A673 (cell line): Measurements from ENCODE around the gene RBFOX2. TPM values are rescaled to one million over a fixed set of nuclear protein-coding genes. Genes with fewer than 3 reads are reported as not detected.
A peak's percentile ranks its signal among the peaks of the same experiment; 100 is the strongest.

Source experiments
- BruUV-seq: library from RNA; stranded (reverse); fragments of 400-500 nt; replicated peaks from 2 replicates; lab custom pipeline; 2021; lab: Mats Ljungman, UMichigan
- CTCF ChIA-PET: fragments of 300-600 bp; sonication (Branson Sonifier 250); formaldehyde crosslinking; loops from one replicate; lab custom pipeline; 2022; ENCODE audit warnings: antibody characterized with exemption; lab: Charles Lee
- POLR2A ChIA-PET: fragments of 300-600 bp; sonication (Branson Sonifier 250); formaldehyde crosslinking; loops from one replicate; lab custom pipeline; 2022; ENCODE audit warnings: antibody characterized with exemption; ENCODE audit not compliant: low non-redundant PET; lab: Charles Lee
- DNase-seq: peaks from one replicate; pipeline ENCODE4 v3.0.0-alpha.2; 2015; ENCODE audit warnings: low spot score
- H3K27ac ChIP-seq: fragments of 200-600 bp; sonication (generic); 2 replicates; pipeline ENCODE4 v1.5.1; 2016; ENCODE audit warnings: mixed run types, low read depth, mild to moderate bottlenecking, mixed read lengths, antibody characterized with exemption, low read length; ENCODE audit not compliant: poor library complexity, severe bottlenecking
- H3K27me3 ChIP-seq: fragments of 200-600 bp; sonication (generic); replicated peaks from 2 replicates; pipeline ENCODE4 v1.6.1; 2017; ENCODE audit warnings: mixed run types, low read depth, mild to moderate bottlenecking, mixed read lengths, antibody characterized with exemption, low read length; ENCODE audit not compliant: insufficient read depth, poor library complexity
- H3K36me3 ChIP-seq: fragments of 200-600 bp; sonication (generic); 2 replicates; pipeline ENCODE4 v1.6.1; 2016; ENCODE audit warnings: mixed run types, mild to moderate bottlenecking, mixed read lengths, antibody characterized with exemption, low read length; ENCODE audit not compliant: insufficient read depth, poor library complexity, severe bottlenecking
- H3K4me1 ChIP-seq: fragments of 200-600 bp; sonication (generic); 2 replicates; pipeline ENCODE4 v1.6.1; 2017; ENCODE audit warnings: mixed run types, mild to moderate bottlenecking, mixed read lengths, antibody characterized with exemption, low read length; ENCODE audit not compliant: insufficient read depth, poor library complexity, severe bottlenecking
- H3K4me3 ChIP-seq: fragments of 200-600 bp; sonication (generic); 2 replicates; pipeline ENCODE4 v1.5.1; 2016; ENCODE audit warnings: low read depth, mixed run types, mild to moderate bottlenecking, mixed read lengths, low read length; ENCODE audit not compliant: poor library complexity, severe bottlenecking
- H3K9me3 ChIP-seq: fragments of 200-600 bp; sonication (generic); 2 replicates; pipeline ENCODE4 v1.6.1; 2016; ENCODE audit warnings: mixed run types, low read depth, mild to moderate bottlenecking, mixed read lengths, antibody characterized with exemption, low read length; ENCODE audit not compliant: poor library complexity, severe bottlenecking
- EZH2 ChIP-seq: fragments of 200-600 bp; sonication (generic); IDR thresholded peaks from 2 replicates; pipeline ENCODE4 v1.6.1; 2017; ENCODE audit warnings: borderline replicate concordance, low read depth, mild to moderate bottlenecking, mixed read lengths, antibody characterized with exemption, low read length; ENCODE audit not compliant: poor library complexity, severe bottlenecking
- intact Hi-C: fragments of 100-400 bp; cut with micrococcal nuclease; formaldehyde crosslinking; loops from one replicate; pipeline ENCODE4 v1.10.0; 2022; ENCODE audit not compliant: unreplicated experiment
- total RNA-seq: library from RNA; stranded (reverse); gene quantifications from 2 replicates; pipeline ENCODE4 v1.2.3, GENCODE V29; 2021
- TF ChIP-seq, protein P1 (sequence below): fragments of 300-800, 200-600 bp; sonication (generic); conservative IDR thresholded peaks from 2 replicates; pipeline ENCODE4 v1.5.1; 2017; ENCODE audit warnings: low read depth, mild to moderate bottlenecking, antibody characterized with exemption, low read length, moderate library complexity, mixed read lengths

Gene RBFOX2
- total RNA-seq, 1 experiment from 2014 or later = 142 TPM

DNA sequence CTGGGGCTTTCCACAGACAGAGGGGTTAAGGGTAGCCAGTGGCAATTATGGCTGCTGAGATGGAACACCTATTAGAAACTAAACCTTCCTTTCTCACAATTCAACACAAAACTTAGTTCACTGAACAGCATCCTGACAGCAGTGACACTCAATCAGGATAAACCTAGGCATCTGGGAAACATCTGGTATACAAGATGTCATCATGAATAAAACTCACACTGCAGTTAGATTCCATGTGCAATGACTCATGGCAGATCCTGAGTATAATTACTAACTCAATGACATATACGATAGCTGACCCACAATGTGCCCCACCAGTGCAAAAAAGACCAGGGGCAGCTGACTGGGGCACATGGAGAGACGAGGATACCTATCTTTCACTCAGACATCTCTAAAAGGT, 17.7 kb downstream of the RBFOX2 start:
- ChIA-PET POLR2A (no interaction called here), CTCF (no interaction called here)
- no TSS peak for BruUV-seq
- intact Hi-C loops = no loop called here
- H3K27me3 ChIP-seq = no peaks in the 10 kb centered on the region
- peaks cover 55% of the 10 kb centered on the region for H3K4me1 ChIP-seq
- no peaks in the 10 kb centered on the region for H3K36me3 ChIP-seq
- H3K27ac ChIP-seq = no peak overlapping the region
- H3K9me3 ChIP-seq = no peaks in the 10 kb centered on the region
- TF ChIP-seq, protein P1, sequence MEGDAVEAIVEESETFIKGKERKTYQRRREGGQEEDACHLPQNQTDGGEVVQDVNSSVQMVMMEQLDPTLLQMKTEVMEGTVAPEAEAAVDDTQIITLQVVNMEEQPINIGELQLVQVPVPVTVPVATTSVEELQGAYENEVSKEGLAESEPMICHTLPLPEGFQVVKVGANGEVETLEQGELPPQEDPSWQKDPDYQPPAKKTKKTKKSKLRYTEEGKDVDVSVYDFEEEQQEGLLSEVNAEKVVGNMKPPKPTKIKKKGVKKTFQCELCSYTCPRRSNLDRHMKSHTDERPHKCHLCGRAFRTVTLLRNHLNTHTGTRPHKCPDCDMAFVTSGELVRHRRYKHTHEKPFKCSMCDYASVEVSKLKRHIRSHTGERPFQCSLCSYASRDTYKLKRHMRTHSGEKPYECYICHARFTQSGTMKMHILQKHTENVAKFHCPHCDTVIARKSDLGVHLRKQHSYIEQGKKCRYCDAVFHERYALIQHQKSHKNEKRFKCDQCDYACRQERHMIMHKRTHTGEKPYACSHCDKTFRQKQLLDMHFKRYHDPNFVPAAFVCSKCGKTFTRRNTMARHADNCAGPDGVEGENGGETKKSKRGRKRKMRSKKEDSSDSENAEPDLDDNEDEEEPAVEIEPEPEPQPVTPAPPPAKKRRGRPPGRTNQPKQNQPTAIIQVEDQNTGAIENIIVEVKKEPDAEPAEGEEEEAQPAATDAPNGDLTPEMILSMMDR = no peak
- TF ChIP-seq EZH2 = no peak
- DNase-seq = peak; percentile 63
- no peak overlapping the region for H3K4me3 ChIP-seq

DNA sequence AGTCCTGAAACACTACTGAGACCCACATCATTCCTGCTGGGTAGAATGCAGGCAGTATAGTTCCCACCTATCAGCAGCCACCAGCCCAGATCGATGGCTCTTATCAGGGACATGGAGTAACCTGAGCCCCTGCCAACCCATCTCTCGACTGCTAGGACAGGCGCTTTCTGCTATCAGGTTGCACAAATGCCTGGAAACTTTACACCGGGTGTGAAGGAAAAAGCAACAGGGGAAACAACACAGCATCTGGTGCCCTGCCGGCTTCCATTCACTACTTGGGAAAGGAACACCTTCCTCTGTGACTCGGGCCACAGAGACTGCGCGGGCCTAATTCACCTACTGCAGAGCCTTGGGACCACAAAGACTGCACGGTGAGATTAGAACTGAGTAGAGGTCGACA, 18.5 kb downstream of the RBFOX2 start:
- H3K36me3 ChIP-seq = no peaks in the 10 kb centered on the region
- H3K4me3 ChIP-seq = no peak overlapping the region
- CTCF ChIA-PET = no interaction called here
- POLR2A ChIA-PET = no interaction called here
- DNase-seq = no peak
- no peaks in the 10 kb centered on the region for H3K9me3 ChIP-seq
- H3K4me1 ChIP-seq = peaks cover 47% of the 10 kb centered on the region
- intact Hi-C loops = no loop called here
- no peak overlapping the region for H3K27ac ChIP-seq
- TF ChIP-seq EZH2 = no peak
- TF ChIP-seq, protein P1 = no peak
- no TSS peak for BruUV-seq
- H3K27me3 ChIP-seq = no peaks in the 10 kb centered on the region

DNA sequence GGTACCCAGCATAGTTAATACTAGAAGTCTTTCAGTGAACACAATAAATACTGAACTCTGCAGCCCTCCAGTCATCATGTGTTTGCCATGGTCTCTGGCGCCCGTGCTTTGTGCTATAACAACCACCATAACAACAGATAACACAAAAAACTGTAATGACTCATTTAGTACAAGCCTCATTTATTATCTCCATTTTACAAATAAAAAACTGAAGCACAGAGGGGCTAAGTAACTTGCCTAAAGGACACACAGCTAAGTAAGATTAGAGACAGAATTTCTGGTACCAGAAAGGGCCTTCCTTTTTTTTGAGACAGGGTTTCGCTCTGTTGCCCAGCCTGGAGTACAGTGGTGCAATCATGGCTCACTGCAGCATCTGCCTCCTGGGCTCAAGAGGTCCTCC, 19.5 kb downstream of the RBFOX2 start:
- H3K9me3 ChIP-seq = no peaks in the 10 kb centered on the region
- H3K27me3 ChIP-seq = no peaks in the 10 kb centered on the region
- no peaks in the 10 kb centered on the region for H3K36me3 ChIP-seq
- no peak for DNase-seq
- POLR2A ChIA-PET = no interaction called here
- no peak overlapping the region for H3K4me3 ChIP-seq
- H3K27ac ChIP-seq = no peak overlapping the region
- CTCF ChIA-PET = no interaction called here
- peaks cover 38% of the 10 kb centered on the region for H3K4me1 ChIP-seq
- no peak for TF ChIP-seq EZH2
- TF ChIP-seq, protein P1 = no peak
- BruUV-seq = no TSS peak
- intact Hi-C loops = no loop called here
